Prostate gland (tissue), 2 donors: ENCODE results near the gene HDAC4. TPM values are rescaled to one million over a fixed set of nuclear protein-coding genes. Genes with fewer than 3 reads are reported as not detected.

Experiments used
- DNase-seq: peaks from one replicate; pipeline ENCODE4 v3.0.0-alpha.2; 2019; ENCODE audit warnings: low spot score
- H3K27ac ChIP-seq, 2 donors: fragments of 200-600 bp; sonication (generic); 2 replicates each; pipeline ENCODE4 v1.5.1; 2017 to 2019
- H3K27me3 ChIP-seq: fragments of 200-600 bp; sonication (generic); replicated peaks from 2 replicates; pipeline ENCODE4 v1.5.1; 2019; ENCODE audit not compliant: insufficient read depth
- H3K36me3 ChIP-seq, 2 donors: fragments of 200-600 bp; sonication (generic); 1 replicate in 1 of 2; 2 replicates in 1 of 2; pipeline versions ENCODE4 v1.5.1 to v1.8.1; 2017 to 2019
- H3K4me1 ChIP-seq: fragments of 200-600 bp; sonication (generic); replicated peaks from 2 replicates; pipeline ENCODE4 v1.5.1; 2019
- H3K4me3 ChIP-seq, 2 donors: fragments of 200-600 bp; sonication (generic); 2 replicates each; pipeline ENCODE4 v1.5.1; 2017 to 2019
- H3K9me3 ChIP-seq: fragments of 200-600 bp; sonication (generic); 2 replicates; pipeline ENCODE4 v1.5.1; 2017
- CTCF ChIP-seq, 4 experiments: fragments of 200-600 bp in 2 of 4; fragments of 450-650 bp in 2 of 4; sonication (generic) in 2 of 4; IDR thresholded peaks; 1 replicate in 3 of 4; 2 replicates in 1 of 4; pipeline ENCODE4 v1.5.1; 2016 to 2019; ENCODE audit warnings: antibody characterized with exemption in 4 of 4, mild to moderate bottlenecking in 2 of 4, moderate library complexity in 2 of 4
- POLR2A ChIP-seq: fragments of 450-650 bp; IDR thresholded peaks from one replicate; pipeline ENCODE4 v1.6.1; 2016; ENCODE audit warnings: antibody characterized with exemption, mild to moderate bottlenecking
- POLR2AphosphoS5 ChIP-seq: sonication (generic); formaldehyde crosslinking; IDR thresholded peaks from one replicate; pipeline ENCODE4 v1.6.1; 2017; ENCODE audit warnings: antibody characterized with exemption
- WGBS: methylation state at CpG from one replicate; pipeline ENCODE4 v1.1.5; 2018; 5-methylcytosine and 5-hydroxymethylcytosine counted together
- intact Hi-C: fragments of 100-400 bp; cut with DNase I; formaldehyde crosslinking; loops from one replicate; pipeline ENCODE4 v1.14.2; 2022
- total RNA-seq, 2 donors: library from RNA; depleted of rRNA; stranded (reverse); fragments of >200 nt; gene quantifications; one replicate each; pipeline ENCODE4 v1.1.0, GENCODE V29; 2016

The HDAC4 gene
- total RNA-seq, 2 donors from 2014 or later = 41.8 to 44.2 TPM

GRCh38 chr2:239053801-239054503, 346.9 kb downstream of the HDAC4 start:
- Histone ChIP-seq H3K4me1 (no peaks in the 10 kb centered on the region), H3K27ac (no peak overlapping the region), H3K27me3 (no peaks in the 10 kb centered on the region), H3K9me3 (no peaks in the 10 kb centered on the region), H3K36me3 (peaks cover 0 to 5% of the 10 kb centered on the region in 2 donors), H3K4me3 (no peak overlapping the region)
- DNase-seq = no peak
- TF ChIP-seq CTCF (IDR thresholded peaks at IDR 0.05) = no peak
- no peak for TF ChIP-seq POLR2A
- TF ChIP-seq POLR2AphosphoS5 = no peak
- 95% methylated on average over 15 of the region's 15 CpGs for WGBS
- intact Hi-C loops = no loop called here

- no peaks in the 10 kb centered on the region for H3K27me3 ChIP-seq
- H3K36me3 ChIP-seq = peaks cover 0 to 5% of the 10 kb centered on the region in 2 donors
- H3K27ac ChIP-seq = no peak overlapping the region
- no peak overlapping the region for H3K4me3 ChIP-seq
- no peak for DNase-seq
- no peaks in the 10 kb centered on the region for H3K9me3 ChIP-seq
- H3K4me1 ChIP-seq = no peaks in the 10 kb centered on the region
- intact Hi-C loops = no loop called here
- WGBS = 91% methylated on average over 51 of the region's 51 CpGs
- TF ChIP-seq POLR2AphosphoS5 = no peak
- TF ChIP-seq POLR2A = no peak
- TF ChIP-seq CTCF (IDR thresholded peaks at IDR 0.05) = no peak
Observed at GRCh38 chr2:239052798-239053665, 347.8 kb downstream of the HDAC4 start.

GRCh38 chr2:239051891-239052445, 348.9 kb downstream of the HDAC4 start:
- Histone ChIP-seq H3K9me3 (no peaks in the 10 kb centered on the region), H3K36me3 (peaks cover 0 to 5% of the 10 kb centered on the region in 2 donors), H3K27me3 (no peaks in the 10 kb centered on the region), H3K4me1 (no peaks in the 10 kb centered on the region), H3K27ac (no peak overlapping the region), H3K4me3 (no peak overlapping the region)
- intact Hi-C loops = no loop called here
- DNase-seq = no peak
- 82% methylated on average over 19 of the region's 19 CpGs for WGBS
- no peak for TF ChIP-seq POLR2A
- no peak for TF ChIP-seq CTCF (IDR thresholded peaks at IDR 0.05)
- TF ChIP-seq POLR2AphosphoS5 = no peak

- H3K27ac ChIP-seq = no peak overlapping the region
- intact Hi-C loops = no loop called here
- H3K4me3 ChIP-seq = no peak overlapping the region
- H3K4me1 ChIP-seq = no peaks in the 10 kb centered on the region
- DNase-seq = no peak
- no peaks in the 10 kb centered on the region for H3K9me3 ChIP-seq
- 98% methylated on average over 3 of the region's 3 CpGs for WGBS
- H3K36me3 ChIP-seq = peaks cover 0 to 5% of the 10 kb centered on the region in 2 donors
- no peaks in the 10 kb centered on the region for H3K27me3 ChIP-seq
- TF ChIP-seq POLR2A (no peak), POLR2AphosphoS5 (no peak), CTCF (IDR thresholded peaks at IDR 0.05) (no peak)
Observed at GRCh38 chr2:239050252-239050649, 350.6 kb downstream of the HDAC4 start.
